A549 (cell line): Measurements from ENCODE around the gene RNF213.

Experiments
- CTCF ChIP-seq: fragments of >200 bp; sonication (Bioruptor Twin); formaldehyde crosslinking; IDR thresholded peaks from 3 replicates; pipeline ENCODE4 v1.5.1; 2016
- EP300 ChIP-seq, 2 experiments: fragments of >200 bp; sonication (Bioruptor Twin); formaldehyde crosslinking; IDR thresholded peaks; 2 replicates in 1 of 2; 3 replicates in 1 of 2; pipeline ENCODE4 v1.6.1; 2016 to 2017
- ESRRA ChIP-seq: fragments of 150-350 bp; IDR thresholded peaks from 2 replicates; pipeline ENCODE4 v1.6.1; 2014; ENCODE audit warnings: mild to moderate bottlenecking, low read length, borderline replicate concordance
- KDM1A ChIP-seq: fragments of 200-600 bp; sonication (generic); IDR thresholded peaks from 2 replicates; pipeline ENCODE4 v1.6.1; 2016; ENCODE audit warnings: low read depth, mild to moderate bottlenecking
- MYC ChIP-seq: IDR thresholded peaks from 2 replicates; pipeline ENCODE4 v1.6.1; 2012; ENCODE audit warnings: mild to moderate bottlenecking, inconsistent platforms, low read length, improper control_type of control experiment, borderline replicate concordance
- NFE2L2 ChIP-seq: fragments of 150-350 bp; conservative IDR thresholded peaks from 2 replicates; pipeline ENCODE4 v1.6.1; 2014; ENCODE audit warnings: low read length
- NPAS2 ChIP-seq: fragments of 250-450 bp; sonication (Bioruptor Pico); IDR thresholded peaks from 2 replicates; pipeline ENCODE4 v1.8.0; 2022; ENCODE audit warnings: mild to moderate bottlenecking, moderate library complexity, borderline replicate concordance
- PHF8 ChIP-seq: fragments of 200-600 bp; sonication (generic); IDR thresholded peaks from 2 replicates; pipeline ENCODE4 v1.6.1; 2016; ENCODE audit warnings: low read depth, mild to moderate bottlenecking, antibody characterized with exemption, moderate library complexity, borderline replicate concordance
- POLR2A ChIP-seq: IDR thresholded peaks from 2 replicates; pipeline ENCODE4 v1.6.1; 2012; ENCODE audit warnings: mild to moderate bottlenecking, low read length
- RAD21 ChIP-seq, 2 experiments: fragments of >200 bp in 1 of 2; sonication (Bioruptor Twin) in 1 of 2; formaldehyde crosslinking in 1 of 2; IDR thresholded peaks in 1 of 2; conservative IDR thresholded peaks in 1 of 2; 2 replicates in 1 of 2; 3 replicates in 1 of 2; pipeline ENCODE4 v1.6.1; 2012 to 2018; ENCODE audit warnings: inconsistent platforms in 1 of 2
- RFX5 ChIP-seq: fragments of 450-650 bp; IDR thresholded peaks from 2 replicates; pipeline ENCODE4 v1.7.1; 2014; ENCODE audit warnings: antibody characterized with exemption, mild to moderate bottlenecking, moderate library complexity
- TF ChIP-seq, protein P1 (sequence below): IDR thresholded peaks from 2 replicates; pipeline ENCODE4 v1.6.1; 2012

DNA sequence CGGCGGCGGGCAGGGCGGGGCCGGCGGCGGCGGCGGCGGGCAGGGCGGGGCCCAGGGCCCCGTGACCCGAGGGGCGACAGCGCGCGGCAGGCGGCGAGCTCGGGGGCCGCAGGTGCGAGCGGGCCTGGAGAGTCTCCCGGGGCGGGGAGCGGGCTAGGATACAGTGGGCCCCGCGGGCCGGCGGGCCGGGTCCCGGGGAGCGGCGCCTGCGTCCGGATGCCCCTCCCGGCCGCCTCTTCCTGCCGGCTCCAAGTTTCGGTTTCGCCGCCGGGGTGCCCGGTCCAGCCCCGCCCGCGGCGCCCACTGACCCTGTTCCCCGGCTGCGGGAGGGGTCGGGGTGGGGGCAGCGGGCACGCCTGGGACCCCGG lies at the start of gene RNF213:
- TF ChIP-seq CTCF (no peak), PHF8 (peak; percentile 65), EP300 (IDR thresholded peaks at IDR 0.05) (no peak), NPAS2 (CRISPR knock-in tag) (no peak), RFX5 (no peak), POLR2A (peak; percentile 66), MYC (no peak), NFE2L2 (no peak), ESRRA (no peak), KDM1A (no peak), RAD21 (conservative IDR thresholded peaks at IDR 0.05 in 1 of 2, IDR thresholded peaks at IDR 0.05 in 1 of 2) (no peak)
- TF ChIP-seq, protein P1, sequence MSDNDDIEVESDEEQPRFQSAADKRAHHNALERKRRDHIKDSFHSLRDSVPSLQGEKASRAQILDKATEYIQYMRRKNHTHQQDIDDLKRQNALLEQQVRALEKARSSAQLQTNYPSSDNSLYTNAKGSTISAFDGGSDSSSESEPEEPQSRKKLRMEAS: no peak
